Eye (tissue), 1 donor: ENCODE data around the gene RCOR3.
A peak's percentile ranks its signal among the peaks of the same experiment; 100 is the strongest.
"Not testable (repeated sequence)": the region's sequence is repeated elsewhere in the genome, so short reads cannot be mapped to it uniquely, and the experiment has no call there.

ENCODE experiments used
- DNase-seq: peaks from one replicate; pipeline ENCODE4 v3.0.0-alpha.2; 2015

Gene RCOR3

GRCh38 chr1:211343607-211344006, 84.4 kb downstream of the RCOR3 start:
- DNase-seq, result no peak

GRCh38 chr1:211344152-211344618, 85.0 kb downstream of the RCOR3 start:
- no peak for DNase-seq

- peak; percentile 18 for DNase-seq
These were observed 86.6 kb downstream of the RCOR3 start for GRCh38 chr1:211345719-211346118.

GRCh38 chr1:211347077-211347844, 88.1 kb downstream of the RCOR3 start:
- DNase-seq, result no peak

GRCh38 chr1:211348547-211348946, 89.4 kb downstream of the RCOR3 start:
- DNase-seq, result no peak

- DNase-seq, result no peak
These were observed 90.6 kb downstream of the RCOR3 start for GRCh38 chr1:211349741-211350140.

- not testable (repeated sequence) for DNase-seq
These were observed 92.9 kb downstream of the RCOR3 start for GRCh38 chr1:211352055-211352454.

GRCh38 chr1:211352465-211352864, 93.3 kb downstream of the RCOR3 start:
- no peak for DNase-seq

GRCh38 chr1:211352985-211353515, 93.9 kb downstream of the RCOR3 start:
- DNase-seq, result no peak

- DNase-seq, result no peak
These were observed 94.5 kb downstream of the RCOR3 start for GRCh38 chr1:211353562-211354212.

- DNase-seq, result no peak
These were observed 96.7 kb downstream of the RCOR3 start for GRCh38 chr1:211355873-211356272.

- no peak for DNase-seq
These were observed 97.7 kb downstream of the RCOR3 start for GRCh38 chr1:211356723-211357407.

- no peak for DNase-seq
These were observed 99.5 kb downstream of the RCOR3 start for GRCh38 chr1:211358685-211359084.

GRCh38 chr1:211359876-211360275, 100.7 kb downstream of the RCOR3 start:
- DNase-seq, result no peak

GRCh38 chr1:211361202-211361601, 102.0 kb downstream of the RCOR3 start:
- no peak for DNase-seq
